CD4-positive, alpha-beta T cell treated with Interleukin-17A for 4 hours (primary cell): ENCODE measurements around the gene C19orf38.

Source experiments
- DNase-seq: peaks from one replicate; pipeline ENCODE4 v3.0.0-alpha.2; 2020; ENCODE audit warnings: mixed read lengths

The C19orf38 gene

DNA sequence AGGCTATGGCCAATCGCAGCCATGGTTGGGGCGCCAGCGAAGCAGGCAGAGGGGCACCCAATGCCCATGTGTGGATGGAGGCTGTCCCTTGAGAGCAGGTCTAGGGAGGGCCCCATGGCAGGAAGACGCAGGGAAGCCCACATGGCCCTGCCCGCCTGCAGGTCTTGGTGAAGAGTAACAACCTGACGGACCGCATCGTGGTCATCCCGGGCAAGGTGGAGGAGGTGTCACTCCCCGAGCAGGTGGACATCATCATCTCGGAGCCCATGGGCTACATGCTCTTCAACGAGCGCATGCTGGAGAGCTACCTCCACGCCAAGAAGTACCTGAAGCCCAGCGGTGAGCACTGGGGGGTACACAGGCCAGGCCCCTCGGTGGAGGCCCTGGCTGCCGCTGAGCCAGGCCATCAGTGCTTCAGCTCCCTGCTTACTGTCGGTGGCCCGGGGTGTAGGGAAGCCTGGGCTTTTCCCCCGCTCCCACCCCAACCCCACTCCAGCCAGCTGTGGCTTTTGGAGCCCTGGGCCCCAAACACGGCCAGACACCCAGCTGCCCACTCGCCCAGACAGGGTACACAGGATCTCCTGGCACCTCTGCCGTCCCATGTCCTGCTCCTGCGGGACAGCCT, 65.6 kb downstream of the C19orf38 start:
- DNase-seq, result no peak

DNA sequence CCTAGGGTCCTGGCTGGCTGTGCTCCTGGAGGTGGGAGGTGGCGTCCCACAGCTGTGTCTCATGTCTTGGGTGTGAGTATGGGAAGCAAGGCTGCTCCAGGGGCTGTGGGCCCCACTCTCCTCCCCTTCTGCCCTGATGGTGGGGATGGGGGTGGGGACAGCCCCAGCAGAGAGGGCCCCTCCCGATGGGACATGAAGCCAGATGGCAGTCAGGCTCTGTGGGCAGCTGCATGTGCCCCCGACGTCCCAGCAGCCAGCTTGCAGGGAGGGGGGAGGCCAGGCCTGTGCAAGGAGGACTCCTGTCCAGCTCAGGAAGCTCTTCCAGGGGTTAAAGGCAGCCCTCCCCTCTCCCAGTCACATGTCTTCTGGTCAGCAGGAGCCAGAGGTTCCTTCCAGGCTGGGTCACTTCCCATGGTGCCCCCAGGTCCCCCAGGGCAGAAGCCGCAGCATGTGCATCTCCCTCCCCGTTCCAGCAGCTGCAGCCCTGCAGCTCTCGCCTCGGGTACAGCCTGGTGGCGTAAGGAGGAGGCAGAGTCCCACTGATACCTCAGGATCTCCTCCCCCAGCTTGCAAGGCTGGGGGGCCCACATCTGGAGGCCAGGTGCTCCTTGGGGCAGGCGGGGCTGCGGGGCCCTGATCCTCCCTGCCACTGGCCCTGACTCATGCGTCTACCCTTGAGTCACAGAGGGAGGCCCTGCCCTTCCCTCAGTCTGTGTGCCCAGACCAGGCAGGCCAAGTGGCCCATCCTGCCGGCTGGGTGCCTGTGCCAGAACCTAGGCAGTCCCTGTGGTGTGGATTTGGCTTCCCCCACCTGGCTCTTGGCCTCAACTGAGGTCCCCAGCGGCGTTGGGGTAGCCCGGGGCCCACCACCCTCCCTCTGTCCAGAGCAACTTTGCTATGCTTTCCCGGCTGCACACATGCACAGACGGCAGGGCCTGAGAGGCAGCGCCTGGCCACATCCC, 67.2 kb downstream of the C19orf38 start:
- DNase-seq, result no peak

DNA sequence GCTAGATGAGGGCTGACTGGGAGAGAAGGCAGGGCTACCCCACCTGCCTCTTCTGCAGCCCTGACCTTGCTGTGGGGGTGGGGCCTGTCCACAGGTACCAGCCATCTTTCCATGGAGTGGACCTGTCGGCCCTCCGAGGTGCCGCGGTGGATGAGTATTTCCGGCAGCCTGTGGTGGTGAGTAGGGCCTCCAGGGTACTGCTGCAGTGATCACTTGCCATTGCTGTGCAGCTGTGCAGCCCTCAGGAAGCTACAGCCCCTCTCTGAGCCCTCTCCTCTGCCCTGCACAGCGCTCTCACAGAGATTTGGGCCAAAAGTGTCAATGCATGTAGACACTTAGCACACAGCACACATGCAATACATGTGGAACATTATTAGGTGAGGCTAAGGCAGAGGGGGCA, 68.4 kb downstream of the C19orf38 start:
- DNase-seq, result no peak

DNA sequence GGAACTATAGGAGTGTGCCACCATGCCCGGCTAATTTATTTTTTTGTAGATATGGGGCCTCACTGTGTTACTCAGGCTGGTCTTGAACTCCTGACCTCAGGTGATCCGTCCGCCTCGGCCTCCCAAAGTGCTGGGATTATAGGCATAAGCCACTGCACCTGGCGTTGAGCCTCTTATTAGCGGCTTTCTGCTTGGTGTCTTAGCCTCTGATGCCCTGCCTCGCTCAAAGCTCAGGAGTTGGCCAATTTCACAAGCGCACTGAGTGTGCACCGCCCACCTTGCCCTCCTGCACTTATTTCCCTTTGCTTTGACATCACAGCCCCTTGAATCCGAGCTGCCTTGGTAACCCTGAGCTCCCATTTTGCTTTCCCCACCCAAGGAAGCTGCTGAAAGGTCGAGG, 70.1 kb downstream of the C19orf38 start:
- DNase-seq, result no peak
